GM21825 (cell line): ENCODE results near the gene YAF2.
"Not testable (repeated sequence)": the region's sequence is repeated elsewhere in the genome, so short reads cannot be mapped to it uniquely, and the experiment has no call there.

Source experiments
- ATAC-seq: cut with Tn5 transposase; IDR thresholded peaks from one replicate; pipeline ENCODE4 v1.9.1; 2021; ENCODE audit warnings: mild to moderate bottlenecking, moderate library complexity; ENCODE audit not compliant: unreplicated experiment

The YAF2 gene

DNA sequence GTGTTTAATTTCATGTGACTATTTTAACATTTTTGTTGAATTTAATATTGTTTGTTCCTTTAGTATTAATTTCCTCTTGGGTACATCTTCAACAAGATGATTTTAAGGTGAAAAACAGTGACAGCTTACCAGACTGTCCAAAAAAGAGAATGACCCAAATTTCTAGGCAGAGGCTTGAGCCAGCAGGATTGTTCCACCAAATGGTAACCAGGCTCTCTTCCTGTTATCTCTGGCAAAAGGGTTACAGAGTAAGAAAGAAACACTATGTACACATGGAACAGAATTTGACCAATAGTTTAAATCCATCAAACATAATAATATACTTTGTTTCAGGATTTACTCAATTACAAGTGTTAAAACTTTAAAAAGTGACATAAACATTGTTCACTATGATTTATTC is 39.0 kb downstream of the YAF2 start:
- no peak for ATAC-seq

DNA sequence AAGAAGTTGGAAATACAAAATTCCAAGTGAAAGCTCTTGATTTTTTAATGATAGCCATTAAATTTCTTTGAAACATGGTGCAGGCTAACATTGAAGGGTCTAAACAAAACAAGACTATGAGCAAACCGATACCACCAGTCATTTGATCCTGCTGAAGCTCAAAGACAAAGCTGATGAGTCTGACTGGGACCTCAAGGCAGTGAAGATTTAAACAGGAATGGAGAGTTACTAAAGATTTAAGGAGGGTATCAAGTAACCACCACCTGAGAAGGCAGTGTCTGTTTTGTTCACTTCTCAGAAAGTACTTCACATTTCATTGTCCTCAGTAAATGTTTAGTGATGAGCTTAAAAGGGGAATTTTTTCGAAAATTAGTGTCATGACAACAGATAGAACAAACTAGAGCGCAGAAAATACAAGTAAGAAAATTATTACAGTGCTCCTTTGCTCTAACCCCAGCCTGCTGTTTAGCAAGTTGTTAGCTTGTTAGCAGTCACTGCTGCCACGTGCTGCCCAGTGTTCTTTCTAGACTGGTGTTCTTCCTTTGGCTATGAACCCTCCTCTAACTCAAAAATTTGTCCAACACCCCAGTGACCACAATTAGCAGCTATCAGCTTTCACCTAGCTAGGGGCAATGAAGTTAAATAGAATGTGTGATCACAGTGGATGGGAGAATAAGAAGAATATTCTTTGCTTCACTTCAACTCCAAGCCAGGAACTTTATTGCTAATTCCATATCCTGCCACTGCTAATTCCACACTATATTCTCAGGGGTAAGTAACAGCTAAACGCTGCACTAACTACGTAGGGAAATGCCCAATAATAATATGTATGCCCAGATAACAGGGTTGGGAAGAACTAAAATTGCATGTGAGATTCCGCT is 41.1 kb downstream of the YAF2 start:
- ATAC-seq = no peak

DNA sequence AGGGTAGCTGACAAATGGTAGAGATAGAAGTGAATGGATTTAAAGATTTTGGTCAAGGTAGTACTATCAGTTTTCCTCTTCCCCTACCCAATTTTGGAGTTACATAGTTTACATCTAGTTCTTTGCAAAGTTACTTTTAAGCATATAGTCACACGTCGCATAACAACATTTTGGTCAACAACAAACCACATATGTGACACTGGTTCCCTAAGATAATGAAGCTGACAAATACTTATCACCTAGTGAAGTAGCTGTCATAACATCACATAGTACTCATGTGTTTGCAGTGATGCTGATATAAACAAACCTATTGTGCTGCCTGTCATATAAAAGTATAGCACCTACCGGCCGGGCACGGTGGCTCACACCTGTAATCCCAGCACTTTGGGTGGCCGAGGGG is 45.4 kb downstream of the YAF2 start:
- no peak for ATAC-seq

DNA sequence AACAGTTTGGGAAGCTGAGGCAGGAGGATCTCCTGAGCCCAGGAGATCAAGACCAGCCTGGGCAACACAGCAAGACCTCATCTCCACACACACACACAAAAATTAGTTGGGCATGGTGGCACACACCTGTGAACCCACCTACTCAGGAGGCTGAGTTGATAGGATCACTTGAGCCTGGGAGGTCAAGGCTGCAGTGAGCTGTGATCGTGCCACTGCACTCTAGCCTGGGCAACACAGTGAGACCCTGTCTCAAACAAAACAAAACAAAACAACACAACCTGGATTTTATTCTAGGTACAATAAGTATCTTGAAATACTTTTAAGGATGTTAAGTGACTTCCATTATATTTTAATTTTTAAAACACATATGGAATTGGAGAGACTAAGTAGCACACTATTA is 45.8 kb downstream of the YAF2 start:
- ATAC-seq = no peak

DNA sequence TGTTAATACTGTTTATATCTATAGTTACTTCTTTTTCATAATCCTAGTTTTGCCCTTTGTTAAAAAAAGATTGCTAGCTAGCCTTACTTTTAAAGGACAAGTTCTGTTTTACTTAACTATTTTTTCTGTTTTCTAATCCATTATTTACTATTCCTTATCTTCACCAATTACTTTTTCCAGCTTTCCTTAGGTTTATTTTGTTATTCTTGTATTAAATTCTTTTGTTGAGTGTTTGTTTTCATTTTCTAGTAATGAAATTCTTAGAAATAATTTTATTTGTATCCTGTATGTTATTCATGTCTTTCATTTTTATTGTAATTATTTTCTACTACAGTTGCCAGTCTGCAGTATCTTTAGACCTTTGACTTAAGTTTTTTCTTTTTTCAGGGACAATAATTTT is 47.7 kb downstream of the YAF2 start:
- no peak for ATAC-seq

DNA sequence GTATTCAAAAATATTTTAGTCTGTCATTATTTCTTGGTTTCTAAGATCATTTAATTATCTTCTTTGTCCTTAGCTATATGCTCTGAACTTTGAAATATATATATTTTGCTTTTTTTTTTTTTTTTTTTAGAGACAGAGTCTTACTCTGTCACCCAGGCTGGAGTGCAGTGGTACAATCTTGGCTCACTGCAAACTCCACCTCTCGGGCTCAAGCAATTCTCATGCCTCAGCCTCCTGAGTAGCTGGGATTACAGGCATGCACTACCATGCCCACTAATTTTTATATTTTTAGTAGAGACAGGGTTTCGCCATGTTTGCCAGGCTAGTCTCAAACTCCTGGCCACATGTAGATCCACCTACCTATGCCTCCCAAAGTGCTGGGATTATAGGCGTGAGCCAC is 49.8 kb downstream of the YAF2 start:
- not testable (repeated sequence) for ATAC-seq

DNA sequence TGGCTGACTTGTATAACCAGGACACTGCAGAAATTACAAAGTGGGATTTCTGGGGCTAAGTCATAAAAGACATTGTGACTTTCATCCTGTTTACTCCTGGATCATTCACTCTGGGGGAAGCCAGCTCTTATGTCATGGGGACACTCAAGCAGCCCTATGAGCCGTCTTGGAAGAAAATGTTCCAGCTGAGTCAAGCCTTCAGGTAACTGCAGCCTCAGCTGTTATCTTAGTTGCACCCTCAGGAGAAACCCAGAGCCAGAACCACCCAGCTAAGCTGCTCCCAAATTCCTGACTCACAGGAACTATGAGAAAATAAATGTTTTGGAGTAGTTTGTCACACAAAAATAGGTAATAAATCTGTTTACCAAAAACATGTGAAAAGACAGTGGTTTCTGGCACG is 50.2 kb downstream of the YAF2 start:
- no peak for ATAC-seq

DNA sequence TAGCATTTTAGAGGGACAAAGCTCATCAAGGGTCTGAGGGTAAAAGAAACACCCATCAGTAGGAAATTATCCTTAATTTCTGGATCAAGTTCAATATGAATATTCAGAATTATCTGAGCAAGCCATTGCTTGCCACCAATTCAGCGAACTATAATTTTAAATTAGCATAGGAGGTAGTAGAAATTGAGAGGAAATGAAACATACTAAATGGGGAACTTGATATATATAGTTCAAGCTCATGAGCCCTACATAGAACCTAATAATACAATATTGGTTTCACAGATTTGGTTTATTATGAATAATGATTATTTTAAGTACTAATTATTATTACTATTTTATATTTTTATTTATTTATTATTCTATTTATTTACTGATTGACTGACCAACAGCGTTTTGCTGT is 51.3 kb downstream of the YAF2 start:
- no peak for ATAC-seq

DNA sequence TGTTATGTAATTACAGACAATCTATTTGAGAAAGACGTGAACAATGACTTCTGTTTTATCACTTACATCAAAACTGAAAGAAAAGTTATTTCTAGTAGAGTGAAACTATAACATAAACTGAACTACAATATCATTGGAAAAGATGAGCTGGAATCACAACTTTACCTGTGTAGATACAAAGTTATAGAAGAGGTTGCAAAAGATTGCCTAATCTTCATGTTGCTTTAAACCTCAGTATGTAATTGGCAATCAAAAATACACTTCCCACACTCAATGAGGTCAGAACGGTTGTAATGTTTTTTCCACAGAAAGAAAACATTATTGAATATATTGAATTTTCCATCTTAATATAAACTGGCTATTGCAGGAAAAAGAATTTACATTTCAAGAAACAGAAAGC is 55.7 kb downstream of the YAF2 start:
- no peak for ATAC-seq

DNA sequence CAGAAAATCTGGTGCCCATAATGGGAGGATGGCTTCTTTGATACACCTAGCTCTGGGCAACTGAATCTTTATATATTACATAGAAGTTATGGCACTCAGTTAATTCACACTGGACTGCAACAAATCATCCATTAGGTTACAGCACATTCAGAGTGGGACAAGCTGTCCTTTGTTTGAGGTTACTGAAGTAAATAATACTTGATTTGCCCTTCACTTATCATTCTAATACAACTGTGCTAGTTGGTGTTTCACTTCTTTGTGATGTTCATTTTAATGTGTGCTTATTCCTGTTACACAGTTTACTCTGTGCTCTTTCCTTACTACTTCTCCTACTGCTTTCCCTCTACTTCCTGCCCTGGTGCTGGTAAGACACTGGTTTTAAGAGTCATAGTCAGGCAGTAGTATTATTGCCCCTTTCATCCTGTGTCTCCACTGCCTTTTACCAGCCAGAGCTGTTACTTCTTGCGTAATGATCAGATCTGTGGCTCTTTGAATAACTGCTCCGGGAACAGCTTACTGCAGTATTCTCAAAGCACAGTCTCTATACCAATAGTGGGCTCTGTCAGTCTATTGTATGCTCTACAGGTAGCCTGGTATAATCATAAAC is 57.0 kb downstream of the YAF2 start:
- ATAC-seq = no peak

DNA sequence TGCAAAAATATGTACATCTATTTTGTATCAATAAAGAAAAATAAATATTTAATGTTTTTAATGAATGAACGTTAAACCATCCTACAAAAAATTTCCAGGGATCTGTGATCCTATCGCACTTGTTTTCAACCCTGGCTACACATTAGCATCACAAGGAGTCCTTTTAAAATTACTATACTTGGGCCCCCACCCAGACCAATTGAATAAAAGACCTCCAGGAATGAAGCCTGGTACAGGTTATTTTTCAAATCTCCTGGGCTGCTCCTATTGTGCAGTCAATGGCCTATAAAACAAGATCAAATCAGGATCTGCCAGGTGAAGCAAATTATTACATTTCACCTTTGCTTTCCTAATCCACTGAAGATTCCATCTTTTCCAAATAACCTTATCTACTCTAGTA is 59.9 kb downstream of the YAF2 start:
- ATAC-seq = no peak

DNA sequence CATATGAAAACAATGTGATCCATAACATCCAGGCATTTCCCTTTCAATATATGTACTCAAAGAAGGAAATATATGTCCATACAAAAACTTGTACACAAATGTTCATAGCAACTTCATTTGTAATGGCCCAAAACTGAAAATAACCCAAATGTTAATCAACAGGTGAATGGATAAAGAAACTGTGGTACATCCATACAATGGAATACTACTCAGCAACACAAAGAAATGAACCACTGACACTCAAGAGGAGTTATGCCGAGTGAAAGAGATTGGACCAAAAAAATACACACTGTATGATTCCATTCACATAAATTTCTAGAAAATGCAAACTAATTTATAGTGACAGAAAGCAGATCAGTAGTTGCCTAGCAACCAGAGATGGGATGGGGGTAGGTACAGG is 63.1 kb downstream of the YAF2 start:
- ATAC-seq = no peak

DNA sequence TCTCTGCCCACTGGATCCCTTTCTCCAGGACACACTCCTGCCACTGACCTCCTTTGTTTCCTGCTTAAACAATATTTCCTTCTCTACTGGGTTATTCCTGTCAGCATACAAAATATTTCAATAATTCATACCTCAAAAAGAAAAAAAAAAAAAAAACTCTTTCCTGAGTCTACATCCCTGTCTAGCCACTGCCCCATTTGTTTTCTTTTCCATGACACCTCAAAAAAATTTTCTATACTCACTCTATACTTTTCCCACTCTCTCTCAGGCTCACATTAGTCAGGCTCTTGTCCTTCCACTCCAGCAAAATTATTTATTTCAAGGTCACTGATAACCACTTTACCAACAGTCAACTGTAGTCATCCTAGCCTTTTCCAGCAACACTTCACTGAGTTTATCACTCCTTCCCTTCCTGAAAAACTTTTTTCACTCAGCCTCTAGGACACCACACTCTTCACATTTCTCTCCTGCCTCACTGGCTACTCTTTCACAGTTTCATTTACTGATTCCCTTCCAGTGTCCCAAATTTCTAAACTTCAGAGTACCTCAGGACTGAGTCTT is 64.0 kb downstream of the YAF2 start:
- ATAC-seq = no peak

DNA sequence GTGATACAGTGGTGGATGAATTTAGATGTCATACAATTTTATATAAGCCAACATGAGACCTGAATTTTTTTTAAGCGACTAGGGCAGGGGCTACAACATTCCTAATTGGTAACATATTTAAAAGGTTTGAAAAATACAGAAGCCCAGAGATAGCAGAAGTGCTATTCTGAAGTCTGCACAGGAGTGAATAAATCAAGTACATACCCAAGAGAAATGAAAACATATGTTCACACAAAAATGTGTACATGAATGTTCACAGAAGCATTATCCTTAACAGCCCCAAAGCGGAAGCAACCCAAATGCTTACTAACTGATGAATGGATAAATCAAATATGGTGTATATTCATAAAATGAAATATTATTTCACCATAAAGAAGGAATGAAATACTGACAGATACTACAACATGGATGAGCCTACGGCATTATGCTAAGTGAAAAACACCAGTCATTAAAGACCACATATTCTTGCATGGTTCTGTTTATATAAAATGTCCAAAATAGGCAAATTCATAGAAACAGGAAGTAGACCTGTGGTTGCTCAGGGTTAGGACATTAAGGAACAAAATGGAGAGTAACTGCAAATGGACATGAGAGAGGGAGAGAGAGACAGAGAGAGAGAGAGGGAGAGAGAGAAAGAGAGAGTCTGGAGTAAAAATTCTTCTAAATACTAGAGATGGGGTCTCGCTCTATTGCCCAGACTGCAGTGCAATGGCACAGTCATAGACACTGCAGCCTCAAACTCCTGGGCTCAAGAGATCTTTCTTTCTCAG is 65.4 kb downstream of the YAF2 start:
- no peak for ATAC-seq

DNA sequence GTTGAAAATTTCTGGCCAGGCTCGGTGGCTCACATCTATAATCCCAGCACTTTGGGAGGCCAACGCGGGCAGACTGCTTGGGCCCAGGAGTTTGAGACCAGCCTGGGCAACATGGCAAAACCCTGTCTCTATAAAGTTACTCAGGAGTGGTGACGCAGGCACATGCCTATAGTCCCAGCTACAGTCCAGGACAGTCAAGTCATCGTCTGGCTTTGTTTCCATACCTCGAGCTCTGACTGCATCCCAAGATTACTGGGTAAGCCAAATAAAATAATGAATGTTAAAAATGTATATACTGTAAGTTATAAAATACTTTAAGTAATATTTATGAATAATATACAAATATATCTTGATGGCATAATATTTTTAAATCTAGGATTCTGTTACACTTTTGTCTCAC is 70.3 kb downstream of the YAF2 start:
- ATAC-seq = no peak

DNA sequence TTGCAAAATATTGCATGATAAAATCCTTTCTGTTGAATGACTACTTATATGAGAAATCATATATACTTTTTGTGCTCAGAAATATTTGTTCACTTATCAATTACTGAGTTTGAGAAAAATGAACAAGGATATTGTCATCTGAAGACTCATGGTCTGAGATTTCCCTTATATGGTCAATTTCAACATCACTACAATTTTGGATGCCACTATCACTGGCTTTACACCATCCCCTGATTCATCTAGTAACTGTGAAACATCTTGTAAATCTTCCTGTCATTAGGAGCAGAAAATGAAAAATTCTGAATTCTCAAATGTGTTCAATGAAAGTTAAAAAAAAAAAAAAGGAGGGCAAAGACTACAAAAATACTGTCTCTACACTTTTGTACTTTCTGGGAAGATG is 71.5 kb downstream of the YAF2 start:
- ATAC-seq = no peak

DNA sequence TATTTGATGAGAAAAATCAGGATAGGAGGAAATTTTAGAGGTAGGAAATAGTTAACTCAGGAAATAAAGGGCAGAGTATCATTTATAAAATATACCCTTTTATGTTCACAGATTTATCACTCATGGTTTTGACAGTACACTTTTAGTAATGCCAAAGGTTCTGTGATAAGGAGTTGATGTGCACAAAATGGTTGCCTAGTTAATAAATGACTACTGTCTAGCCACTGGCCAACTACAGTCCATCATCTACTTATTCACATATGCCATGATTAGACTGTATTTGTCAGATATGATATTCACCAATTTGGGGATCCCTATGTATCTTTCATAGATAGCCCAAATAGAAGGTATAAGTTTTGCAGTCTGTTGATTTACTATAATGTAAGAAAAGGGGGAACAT is 74.1 kb downstream of the YAF2 start:
- no peak for ATAC-seq

DNA sequence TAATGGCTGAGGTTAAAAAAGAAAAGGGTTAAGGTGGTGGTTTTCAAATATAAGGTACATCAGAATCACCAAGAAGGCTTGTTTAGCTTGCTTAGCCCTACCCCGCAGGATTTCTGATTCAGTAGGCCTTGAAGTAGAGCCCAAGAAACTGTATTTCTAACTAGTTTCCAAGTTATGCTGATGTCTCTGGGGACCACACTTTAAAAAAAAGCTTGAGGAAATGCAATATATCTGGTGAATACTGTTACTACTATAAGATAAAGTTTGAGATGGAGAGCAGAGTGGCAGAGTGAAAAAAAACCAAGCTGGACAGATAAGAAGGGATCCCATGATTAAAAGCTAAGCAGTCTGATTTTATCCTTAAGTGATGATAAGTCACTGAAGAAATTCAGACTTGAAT is 75.1 kb downstream of the YAF2 start:
- ATAC-seq = no peak

DNA sequence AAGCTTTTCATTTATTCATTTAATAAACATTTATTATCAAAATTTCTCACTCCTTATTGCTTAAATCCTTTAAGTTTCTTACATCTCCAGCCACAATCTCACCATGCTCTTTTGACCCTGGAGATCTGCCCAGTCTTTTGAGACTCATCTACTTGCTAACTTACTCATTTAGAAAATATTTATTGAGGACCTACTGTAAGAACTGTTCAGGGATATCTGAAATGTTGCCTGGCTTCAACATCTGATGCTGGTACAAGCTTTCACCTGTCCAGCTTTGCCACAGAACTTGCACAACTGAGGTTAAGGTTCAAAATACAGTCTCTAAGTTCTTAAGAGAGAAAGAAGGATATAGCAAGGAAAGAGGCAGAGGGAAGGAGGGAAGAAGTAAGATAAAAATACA is 75.9 kb downstream of the YAF2 start:
- ATAC-seq = no peak

DNA sequence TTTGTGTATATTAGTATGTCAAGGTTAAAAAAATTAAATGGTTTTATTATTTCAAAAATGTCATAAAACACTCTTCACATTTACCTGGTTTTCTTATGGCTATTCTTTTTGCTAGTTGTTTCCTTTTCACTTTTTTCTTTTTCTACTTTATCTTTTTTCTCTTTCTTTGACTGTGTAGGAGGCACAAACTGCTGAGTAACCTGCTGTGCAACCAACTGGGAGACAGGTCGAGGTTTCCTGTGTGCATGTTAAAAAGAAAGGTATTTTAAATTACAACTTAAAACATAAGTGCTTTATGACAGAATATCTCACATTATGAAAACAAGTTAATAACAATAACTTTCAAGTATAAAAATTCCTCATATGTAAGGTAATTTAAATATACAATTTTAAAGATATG is 76.5 kb downstream of the YAF2 start:
- no peak for ATAC-seq

DNA sequence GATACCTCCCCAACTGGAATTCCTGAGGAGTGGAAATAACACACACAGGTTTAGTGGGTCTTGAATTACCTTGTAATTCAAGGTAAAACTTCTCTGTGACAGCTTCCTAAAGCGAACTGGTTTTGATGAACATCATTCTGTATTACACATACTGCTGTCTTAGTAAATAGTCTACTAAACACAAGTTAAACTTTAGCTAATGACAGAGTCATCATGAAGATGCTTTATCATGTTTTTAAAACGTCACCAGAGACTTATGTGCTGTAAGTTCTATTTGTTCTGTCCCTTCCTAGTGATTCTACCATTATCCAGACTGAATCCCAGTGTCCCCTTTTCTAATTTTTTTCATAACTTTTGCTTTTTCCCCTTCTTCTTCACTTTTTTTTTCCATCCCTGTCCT is 81.8 kb downstream of the YAF2 start:
- no peak for ATAC-seq
